Parathyroid adenoma (tissue), 2 donors: Measurements from ENCODE around the gene BID.

Experiments
- H2AFZ ChIP-seq: fragments of 300-600 bp; sonication (generic); one replicate; pipeline ENCODE4 v1.7.0; 2017; ENCODE audit warnings: antibody characterized with exemption, mild to moderate bottlenecking
- H3K27ac ChIP-seq: fragments of 300-600 bp; sonication (generic); one replicate; pipeline ENCODE4 v1.7.0; 2017
- H3K27me3 ChIP-seq: fragments of 300-600 bp; sonication (generic); one replicate; pipeline ENCODE4 v1.7.0; 2017; ENCODE audit warnings: low read length; ENCODE audit not compliant: control insufficient read depth, insufficient read depth
- H3K36me3 ChIP-seq: fragments of 300-600 bp; sonication (generic); one replicate; pipeline ENCODE4 v1.7.0; 2017; ENCODE audit warnings: low read length; ENCODE audit not compliant: control insufficient read depth, insufficient read depth
- H3K4me1 ChIP-seq: fragments of 300-600 bp; sonication (generic); one replicate; pipeline ENCODE4 v1.7.0; 2017; ENCODE audit warnings: control low read depth
- H3K4me2 ChIP-seq: fragments of 300-600 bp; sonication (generic); one replicate; pipeline ENCODE4 v1.7.0; 2017; ENCODE audit warnings: low read length
- H3K4me3 ChIP-seq: fragments of 300-600 bp; sonication (generic); one replicate; pipeline ENCODE4 v1.7.0; 2017; ENCODE audit warnings: low read depth, low read length
- H3K79me2 ChIP-seq: fragments of 300-600 bp; sonication (generic); one replicate; pipeline ENCODE4 v1.7.0; 2017; ENCODE audit warnings: control low read depth
- H3K9ac ChIP-seq: fragments of 300-600 bp; sonication (generic); one replicate; pipeline ENCODE4 v1.7.0; 2017; ENCODE audit warnings: mild to moderate bottlenecking
- H3K9me3 ChIP-seq: fragments of 300-600 bp; sonication (generic); one replicate; pipeline ENCODE4 v1.7.0; 2017; ENCODE audit warnings: low read length; ENCODE audit not compliant: control insufficient read depth
- TF ChIP-seq, protein P1 (sequence below): fragments of 300-600 bp; sonication (generic); IDR thresholded peaks from one replicate; pipeline ENCODE4 v1.7.0; 2017; ENCODE audit warnings: antibody characterized with exemption, mild to moderate bottlenecking
- donor health status: primary hyperparathyroidism.

The BID gene

DNA sequence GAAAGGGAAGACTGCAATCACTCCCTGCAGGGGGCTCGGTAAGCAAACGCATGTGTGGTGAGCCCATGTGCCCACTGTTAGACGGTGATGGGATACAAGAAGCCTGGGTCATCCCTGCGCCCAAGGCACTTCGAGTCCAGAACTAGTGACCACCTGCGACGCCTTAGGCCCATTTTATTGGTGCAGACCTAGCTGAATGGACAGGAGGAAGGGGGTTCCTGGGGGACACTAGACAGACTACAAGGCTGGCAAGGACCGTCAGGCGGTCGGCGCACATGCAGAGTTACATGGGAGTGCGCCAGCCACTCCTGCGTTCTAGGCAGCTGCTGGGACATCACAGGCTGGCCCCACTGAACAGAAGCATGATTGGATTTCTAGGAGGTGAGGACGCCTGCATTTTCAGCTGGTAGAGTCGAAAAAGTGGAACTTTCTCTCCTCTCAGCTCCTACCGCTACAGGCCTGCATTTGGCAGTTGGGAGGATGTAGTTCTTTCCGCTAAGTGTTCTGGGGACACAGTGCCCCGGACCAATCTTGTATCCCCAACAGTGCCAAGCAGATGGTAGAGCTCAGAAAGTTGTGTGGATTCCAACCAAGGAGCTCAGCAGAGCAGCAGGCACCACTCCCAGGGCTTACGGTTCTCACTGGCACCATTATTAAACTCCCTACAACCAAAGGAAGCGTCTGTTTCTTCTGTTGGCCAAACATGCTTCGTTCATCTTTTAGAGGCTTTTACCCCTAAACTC, 35.7 kb downstream of the BID start:
- no peaks in the 10 kb centered on the region for H3K27me3 ChIP-seq
- no peaks in the 10 kb centered on the region for H3K9me3 ChIP-seq
- TF ChIP-seq, protein P1, sequence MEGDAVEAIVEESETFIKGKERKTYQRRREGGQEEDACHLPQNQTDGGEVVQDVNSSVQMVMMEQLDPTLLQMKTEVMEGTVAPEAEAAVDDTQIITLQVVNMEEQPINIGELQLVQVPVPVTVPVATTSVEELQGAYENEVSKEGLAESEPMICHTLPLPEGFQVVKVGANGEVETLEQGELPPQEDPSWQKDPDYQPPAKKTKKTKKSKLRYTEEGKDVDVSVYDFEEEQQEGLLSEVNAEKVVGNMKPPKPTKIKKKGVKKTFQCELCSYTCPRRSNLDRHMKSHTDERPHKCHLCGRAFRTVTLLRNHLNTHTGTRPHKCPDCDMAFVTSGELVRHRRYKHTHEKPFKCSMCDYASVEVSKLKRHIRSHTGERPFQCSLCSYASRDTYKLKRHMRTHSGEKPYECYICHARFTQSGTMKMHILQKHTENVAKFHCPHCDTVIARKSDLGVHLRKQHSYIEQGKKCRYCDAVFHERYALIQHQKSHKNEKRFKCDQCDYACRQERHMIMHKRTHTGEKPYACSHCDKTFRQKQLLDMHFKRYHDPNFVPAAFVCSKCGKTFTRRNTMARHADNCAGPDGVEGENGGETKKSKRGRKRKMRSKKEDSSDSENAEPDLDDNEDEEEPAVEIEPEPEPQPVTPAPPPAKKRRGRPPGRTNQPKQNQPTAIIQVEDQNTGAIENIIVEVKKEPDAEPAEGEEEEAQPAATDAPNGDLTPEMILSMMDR: no peak
- no peak overlapping the region for H3K4me2 ChIP-seq
- H3K36me3 ChIP-seq: no peaks in the 10 kb centered on the region
- no peaks in the 10 kb centered on the region for H3K79me2 ChIP-seq
- H2AFZ ChIP-seq: no peak overlapping the region
- H3K27ac ChIP-seq: no peak overlapping the region
- peaks cover under 1% of the 10 kb centered on the region for H3K4me1 ChIP-seq
- no peak overlapping the region for H3K9ac ChIP-seq
- no peak overlapping the region for H3K4me3 ChIP-seq

DNA sequence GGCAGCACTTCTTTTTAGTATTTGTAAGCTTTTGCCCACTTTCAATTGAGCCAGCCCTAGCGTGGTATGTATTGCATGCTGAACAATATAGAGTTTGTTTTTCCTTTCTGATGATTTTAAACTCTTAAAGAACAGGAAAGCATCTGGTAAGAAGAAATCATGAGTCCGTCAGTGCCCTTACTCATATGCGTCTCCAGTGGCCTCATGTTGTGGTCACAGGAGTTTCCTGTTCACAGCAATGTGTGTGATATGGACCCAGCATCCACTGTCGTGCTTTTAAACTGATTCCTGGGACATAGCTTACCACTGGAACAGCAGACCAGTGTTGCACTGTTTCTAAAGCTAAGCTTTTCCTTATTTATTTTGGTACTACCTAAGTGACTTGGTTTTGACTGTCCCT, 40.1 kb downstream of the BID start:
- Histone ChIP-seq H3K27ac (no peak overlapping the region), H2AFZ (no peak overlapping the region), H3K36me3 (no peaks in the 10 kb centered on the region), H3K4me3 (no peak overlapping the region), H3K9me3 (no peaks in the 10 kb centered on the region), H3K4me2 (no peak overlapping the region), H3K4me1 (no peaks in the 10 kb centered on the region), H3K27me3 (no peaks in the 10 kb centered on the region), H3K9ac (no peak overlapping the region), H3K79me2 (no peaks in the 10 kb centered on the region)
- TF ChIP-seq, protein P1: no peak

DNA sequence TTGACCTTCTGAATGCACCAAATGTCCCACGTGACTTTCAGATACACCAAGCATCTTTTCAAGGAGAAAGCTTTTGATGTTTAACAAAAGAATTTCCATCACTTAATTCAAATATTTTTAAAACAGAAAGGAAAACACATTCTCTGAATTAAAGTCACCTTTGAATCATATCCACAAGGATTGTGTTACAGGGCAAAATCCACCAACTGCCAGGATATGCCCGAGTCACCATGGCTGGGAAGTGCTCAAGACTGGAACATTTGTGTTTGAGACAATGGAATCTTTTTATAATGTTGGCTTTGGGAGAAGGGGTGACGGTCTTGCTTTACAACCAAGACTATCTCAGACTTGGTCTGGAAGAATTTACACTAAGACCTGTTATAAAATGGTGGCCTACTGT, 40.8 kb downstream of the BID start:
- Histone ChIP-seq H3K27ac (no peak overlapping the region), H3K9me3 (no peaks in the 10 kb centered on the region), H3K36me3 (no peaks in the 10 kb centered on the region), H3K4me3 (no peak overlapping the region), H3K9ac (no peak overlapping the region), H3K79me2 (no peaks in the 10 kb centered on the region), H3K4me1 (no peaks in the 10 kb centered on the region), H3K27me3 (no peaks in the 10 kb centered on the region), H3K4me2 (no peak overlapping the region), H2AFZ (no peak overlapping the region)
- TF ChIP-seq, protein P1: no peak

DNA sequence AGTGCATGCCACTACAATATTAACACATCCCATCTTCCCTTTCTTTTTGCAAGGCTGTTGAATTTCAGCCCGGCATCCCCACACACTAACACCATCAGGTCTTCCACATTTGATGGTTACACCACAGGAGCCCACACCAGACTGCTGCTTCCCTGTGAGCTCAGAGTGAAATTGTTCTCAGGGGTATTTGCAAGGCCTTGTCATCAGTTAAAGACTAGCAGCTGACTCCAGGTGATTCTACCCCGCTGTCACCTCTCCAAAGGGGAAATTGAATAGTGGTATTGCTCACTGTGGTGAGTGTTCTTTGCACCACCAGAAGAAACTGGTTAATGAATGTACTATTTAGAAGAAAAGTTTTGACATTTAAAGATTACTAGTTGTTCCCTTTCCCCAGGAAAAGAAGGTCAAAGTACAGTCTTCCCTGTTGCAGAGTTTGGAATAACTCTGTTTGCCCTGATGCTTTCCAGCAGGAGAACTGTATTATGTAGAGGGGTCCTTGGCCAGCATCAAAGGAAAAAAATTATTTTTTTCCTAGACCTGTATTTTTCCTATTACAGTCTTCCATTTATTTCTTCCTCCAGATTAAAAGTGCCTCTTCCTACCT, 41.9 kb downstream of the BID start:
- Histone ChIP-seq H2AFZ (no peak overlapping the region), H3K4me1 (no peaks in the 10 kb centered on the region), H3K79me2 (no peaks in the 10 kb centered on the region)

More for the DNA sequence above, 41.9 kb downstream of the BID start:
- no peaks in the 10 kb centered on the region for H3K27me3 ChIP-seq
- no peak overlapping the region for H3K9ac ChIP-seq
- TF ChIP-seq, protein P1: no peak
- no peak overlapping the region for H3K27ac ChIP-seq
- no peaks in the 10 kb centered on the region for H3K9me3 ChIP-seq
- H3K4me2 ChIP-seq: no peak overlapping the region
- no peak overlapping the region for H3K4me3 ChIP-seq
- H3K36me3 ChIP-seq: no peaks in the 10 kb centered on the region
